Middle frontal gyrus (tissue), 1 donor: ENCODE measurements around the gene MAGED2.
"Not testable (repeated sequence)": the region's sequence is repeated elsewhere in the genome, so short reads cannot be mapped to it uniquely, and the experiment has no call there.

ENCODE experiments used
- DNase-seq: peaks from one replicate; pipeline ENCODE4 v3.0.0-alpha.2; 2015; ENCODE audit warnings: low spot score; ENCODE audit errors: extremely low spot score

The MAGED2 gene

DNA sequence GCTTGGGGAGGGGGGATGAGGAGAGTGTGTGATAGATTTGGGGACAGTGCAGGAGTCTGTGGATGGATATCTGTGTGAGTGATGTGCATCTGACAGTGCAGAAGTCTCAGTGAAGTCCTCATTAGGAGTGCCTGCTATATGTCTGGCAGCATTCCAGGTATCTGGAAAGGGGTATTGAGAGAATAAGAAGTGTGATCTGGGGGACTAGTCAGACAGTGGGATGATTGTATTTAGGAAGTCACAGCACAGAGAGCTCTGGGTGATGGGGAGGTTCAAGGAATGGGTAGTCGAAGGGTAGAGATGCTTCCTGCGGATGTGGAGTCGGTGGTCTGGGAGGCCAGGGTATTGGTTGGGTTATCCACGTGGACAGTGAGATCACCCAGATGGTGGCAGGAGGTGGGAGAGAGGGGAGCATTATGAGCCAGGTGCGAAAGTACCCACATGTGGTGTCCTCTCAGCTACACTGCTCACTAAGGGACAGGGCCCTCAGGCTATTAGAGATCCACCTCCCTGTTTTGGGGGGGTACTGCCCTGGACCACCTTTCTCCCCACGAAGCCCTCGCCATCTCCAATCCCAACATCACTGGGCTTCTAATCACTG is 9.8 kb downstream of the MAGED2 start:
- no peak for DNase-seq

DNA sequence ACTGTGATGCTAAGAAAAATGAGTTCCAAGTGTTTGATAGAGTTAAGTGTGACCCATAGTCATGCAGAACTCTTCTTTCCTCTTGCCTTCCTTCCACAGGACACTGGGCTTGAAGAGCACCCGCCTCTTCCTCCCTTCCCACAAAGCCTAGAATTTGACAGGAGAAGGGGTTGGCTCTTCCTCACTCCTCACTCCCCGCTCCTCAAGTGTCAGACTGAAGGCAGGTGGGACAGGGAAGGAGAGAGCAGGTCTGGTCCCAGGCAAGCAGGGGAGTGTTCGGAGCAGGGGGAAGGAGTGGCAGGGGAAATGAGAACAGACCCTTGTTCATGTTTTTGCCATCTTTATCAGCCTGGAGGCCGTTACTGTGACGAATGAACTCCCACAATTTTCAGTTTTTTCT is 10.7 kb downstream of the MAGED2 start:
- DNase-seq: no peak

DNA sequence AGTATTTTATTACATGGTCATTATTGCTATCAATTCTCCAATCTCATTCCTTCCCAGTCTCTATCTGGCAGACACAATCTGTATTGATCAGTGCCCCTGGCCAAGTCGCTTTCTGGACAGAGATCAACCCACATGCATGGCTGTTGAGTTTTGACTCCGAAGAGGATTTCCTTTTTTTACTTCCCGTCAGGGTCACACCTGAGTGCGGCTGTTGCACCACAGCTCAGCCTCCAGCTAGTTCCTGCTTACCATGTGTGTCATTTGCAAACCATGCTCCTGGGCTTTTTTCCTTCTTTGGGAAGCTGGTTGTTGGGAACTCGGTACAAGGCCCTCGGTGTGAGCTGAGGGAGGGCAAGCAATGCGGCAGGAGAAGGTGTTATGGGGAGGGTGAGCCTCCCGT is 11.7 kb downstream of the MAGED2 start:
- DNase-seq: no peak

DNA sequence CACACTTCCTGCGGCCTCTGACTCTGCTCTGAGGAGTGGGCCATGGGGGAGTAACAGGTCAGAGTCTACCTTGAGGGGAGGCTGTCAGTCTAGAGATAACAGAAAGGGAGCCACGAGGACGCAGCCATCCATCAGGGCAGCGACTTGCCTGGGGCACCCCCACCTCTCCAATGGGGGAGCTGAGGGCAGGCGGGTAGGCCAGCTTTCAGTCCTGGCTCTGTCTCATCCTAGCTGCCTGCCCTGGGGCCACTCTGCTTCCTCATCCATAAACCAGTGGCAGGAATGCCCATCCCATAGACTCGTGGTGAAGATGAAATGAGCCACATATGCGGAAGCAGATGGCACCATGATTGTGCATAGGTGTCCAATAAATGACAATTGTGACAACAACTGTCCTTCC is 13.2 kb downstream of the MAGED2 start:
- DNase-seq: no peak

DNA sequence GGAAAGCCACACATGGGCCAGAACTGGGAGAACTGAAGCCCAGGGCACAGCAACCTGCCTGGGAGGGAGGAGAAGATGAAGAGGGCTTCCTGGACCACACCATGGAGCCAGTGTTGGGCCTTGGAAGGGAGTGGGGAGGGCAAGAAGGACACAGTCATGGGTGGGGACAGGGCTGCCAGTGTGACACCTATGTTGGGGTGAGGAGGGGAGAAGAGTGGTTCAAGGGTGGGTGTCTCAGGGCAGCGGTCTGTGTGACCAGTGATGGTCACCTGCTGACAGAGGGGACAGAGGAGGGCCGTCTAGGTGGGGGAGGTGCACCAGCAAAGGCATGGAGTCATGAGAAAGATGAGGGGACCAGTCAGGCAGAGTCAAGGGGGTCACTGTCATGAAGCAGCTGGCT is 13.8 kb downstream of the MAGED2 start:
- no peak for DNase-seq

DNA sequence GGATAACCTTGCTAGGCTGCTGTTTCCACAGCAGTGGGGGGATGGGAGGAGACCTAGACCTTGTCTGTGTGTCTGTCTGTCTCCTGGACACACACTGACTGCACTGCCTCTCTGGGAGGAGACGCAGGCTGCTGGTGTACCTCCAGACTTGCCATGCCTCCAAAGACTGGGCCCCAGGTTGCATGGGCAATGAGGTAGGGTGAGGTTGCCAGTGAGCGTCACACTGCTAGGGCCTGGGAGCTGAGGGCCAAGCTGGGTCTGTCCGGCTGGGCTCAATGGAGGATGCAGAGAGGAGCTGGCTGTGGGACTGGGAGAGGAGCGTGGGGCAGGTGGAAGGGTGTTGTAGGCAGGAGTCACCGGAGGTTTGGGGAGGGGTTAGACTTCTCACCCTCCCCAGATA is 16.6 kb downstream of the MAGED2 start:
- no peak for DNase-seq

DNA sequence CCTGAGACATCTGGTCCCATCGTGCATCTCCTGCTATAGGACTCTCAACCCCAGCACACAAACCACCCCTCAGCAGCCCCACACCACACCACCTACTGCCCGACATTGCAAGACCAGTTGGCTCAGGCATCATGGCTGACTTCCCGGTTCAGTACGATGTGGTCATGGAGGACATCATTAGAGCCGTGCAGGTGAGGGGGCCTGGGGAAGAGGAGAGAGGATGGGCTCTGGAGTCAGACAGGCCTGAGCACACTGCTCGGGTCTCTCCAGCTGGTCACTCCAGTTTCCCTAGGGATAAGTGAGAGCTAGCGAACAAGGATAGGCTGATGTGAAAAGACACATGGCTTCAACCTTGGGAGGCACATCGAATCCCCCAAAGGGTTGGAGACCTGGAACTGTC is 17.2 kb downstream of the MAGED2 start:
- DNase-seq: no peak

DNA sequence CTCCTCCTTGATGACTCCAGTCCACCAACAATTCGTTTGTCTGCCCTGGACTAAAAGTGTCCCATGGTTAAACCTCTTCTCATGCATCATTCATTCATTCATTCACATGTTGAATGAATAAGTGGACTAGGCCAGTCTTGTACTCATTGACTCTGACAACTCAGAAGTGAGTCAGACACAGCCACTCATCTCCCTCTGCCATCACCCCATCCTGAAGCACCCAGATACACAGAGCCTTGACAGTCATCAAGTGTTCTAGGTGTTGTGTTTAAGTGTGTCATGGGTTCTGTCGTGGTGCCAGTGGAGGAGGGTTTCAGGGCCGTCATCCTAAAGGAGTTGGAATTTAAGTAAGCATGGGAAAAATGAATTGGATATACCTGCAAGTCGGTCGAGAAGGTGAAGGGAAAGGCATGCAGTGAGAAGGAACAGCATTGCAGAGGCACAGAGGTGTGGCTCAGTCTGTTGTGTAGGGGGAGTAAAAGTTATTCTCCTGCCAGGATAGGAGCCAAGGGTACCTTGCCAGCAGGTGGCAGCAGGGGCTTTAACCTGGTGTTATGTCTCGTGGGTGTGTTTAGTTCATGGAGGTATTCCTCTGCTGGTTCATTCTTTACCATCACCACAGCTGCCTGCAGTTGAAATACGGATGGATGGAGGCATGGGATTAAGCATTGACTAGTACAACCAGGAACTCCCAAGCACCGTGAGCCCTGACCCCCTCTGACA is 18.3 kb downstream of the MAGED2 start:
- DNase-seq: no peak

DNA sequence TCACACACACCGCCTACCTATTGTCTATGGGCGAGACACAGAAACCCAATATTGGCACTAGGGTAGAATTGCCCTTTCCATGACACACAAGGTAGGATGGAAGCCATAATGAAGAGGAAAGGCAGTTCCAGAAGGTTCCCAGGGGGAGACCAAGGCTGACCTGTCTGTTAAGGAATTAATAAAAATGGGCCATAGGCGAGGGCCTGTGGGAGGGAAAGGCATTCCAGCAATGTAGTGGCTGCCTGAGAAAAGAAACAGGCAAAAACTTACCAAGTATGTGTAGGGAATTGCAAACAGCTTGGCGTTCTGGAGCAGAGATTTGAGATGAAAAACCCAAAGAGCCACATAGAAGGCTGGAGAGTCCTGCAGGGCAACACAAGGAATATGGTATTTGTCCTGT is 19.1 kb downstream of the MAGED2 start:
- no peak for DNase-seq

DNA sequence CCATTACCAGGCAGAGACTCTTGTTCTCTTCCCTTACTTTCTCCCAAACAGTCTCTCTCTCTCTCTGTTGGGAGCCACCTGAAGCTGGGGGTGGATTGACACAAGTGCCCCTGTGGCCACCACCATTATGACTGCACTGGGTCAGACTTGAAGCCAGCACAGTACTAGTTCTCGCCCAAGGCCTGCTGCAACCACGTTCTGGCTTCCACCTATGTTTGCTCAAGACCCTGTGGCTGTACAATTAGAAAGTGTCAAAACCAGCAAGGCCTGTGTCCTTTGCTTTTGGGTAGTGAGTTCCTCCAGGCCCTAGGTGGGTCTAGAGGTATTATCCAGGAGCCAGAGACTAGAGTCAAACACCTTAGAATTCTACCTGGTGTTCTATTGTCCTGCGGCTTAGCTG is 31.0 kb downstream of the MAGED2 start:
- no peak for DNase-seq

DNA sequence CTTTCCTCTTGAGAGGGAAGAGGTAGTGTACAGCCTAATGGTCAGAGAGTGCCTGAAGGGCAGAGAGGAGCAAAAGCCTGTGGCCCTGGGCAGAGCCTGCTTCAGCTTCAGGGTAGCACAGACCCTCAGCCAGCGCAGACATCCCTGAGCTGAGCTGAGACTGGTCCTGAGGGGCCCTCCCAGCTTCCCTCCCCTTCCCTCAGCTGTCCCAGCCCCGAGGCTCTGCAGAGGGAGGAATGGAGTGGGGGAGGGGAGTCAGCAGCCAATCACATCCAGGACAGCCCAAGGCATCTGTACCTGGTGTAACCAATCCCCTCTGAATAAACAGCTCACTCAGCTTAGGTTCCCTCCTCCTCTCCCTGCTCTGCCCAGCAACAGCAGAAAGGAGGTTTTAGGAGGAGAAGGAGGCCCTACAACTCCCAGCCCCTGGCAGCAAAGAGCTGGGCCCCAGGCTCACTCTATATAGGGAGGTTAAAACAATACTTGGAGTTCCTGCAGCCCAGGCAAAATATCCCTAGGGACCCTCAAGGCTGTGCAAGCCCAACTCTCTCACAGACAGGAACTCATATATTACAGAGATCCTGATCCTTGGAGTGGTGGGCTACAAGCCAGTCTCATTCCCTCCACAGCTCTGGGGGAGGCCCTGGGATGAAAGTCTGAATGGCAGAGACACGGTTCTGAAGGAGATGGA is 33.8 kb downstream of the MAGED2 start:
- not testable (repeated sequence) for DNase-seq

DNA sequence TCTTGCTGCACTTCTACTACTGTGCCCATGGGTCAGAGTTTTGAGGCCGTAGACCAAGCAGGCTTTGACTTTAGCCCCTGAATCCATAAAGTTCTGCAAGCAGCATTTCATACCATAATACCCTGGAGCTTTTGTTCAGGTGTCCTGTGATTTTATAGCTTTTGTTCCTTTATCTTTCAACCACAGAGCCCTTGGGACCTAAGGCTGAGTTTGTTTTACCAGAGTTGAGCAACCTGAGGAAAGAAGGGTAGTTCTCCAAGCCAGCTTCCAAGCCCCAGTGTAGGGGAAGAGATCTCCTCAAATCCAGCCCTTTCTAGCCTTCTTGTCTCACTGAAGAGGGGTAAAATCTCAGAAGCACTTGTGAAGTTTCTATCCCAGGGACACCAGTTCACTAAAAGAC is 35.1 kb downstream of the MAGED2 start:
- DNase-seq: no peak

DNA sequence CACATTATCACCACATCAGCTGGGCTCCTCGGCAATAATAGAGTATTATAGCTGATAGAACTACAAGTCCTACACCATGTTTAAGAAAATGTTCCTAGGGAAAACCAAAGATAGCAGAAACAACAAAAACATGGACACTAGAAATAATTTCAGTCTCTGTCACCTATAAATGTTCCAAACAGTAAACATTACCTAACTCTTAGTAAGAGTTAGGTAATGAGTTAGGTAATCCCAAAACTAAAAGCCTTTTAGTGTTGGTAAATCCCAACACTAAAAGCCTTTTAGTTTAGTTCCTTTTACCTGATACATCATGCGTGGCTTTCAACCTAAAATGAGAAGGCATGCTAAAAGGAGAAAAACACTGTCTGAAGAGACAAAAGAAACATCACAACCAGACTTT is 35.5 kb downstream of the MAGED2 start:
- no peak for DNase-seq

DNA sequence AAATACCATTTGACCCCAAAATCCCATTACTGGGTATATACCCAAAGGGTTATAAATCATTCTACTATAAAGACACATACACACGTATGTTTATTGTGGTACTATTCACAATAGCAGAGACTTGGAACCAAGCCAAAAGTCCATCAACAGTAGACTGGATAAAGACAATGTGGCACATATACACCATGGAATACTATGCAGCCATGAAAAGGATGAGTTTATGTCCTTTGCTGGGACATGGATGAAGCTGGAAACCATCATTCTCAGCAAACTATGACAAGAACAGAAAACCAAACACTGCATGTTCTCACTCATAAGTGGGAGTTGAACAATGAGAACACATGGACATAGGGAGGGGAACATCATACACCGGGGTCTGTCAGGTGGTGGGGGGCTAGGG is 40.2 kb downstream of the MAGED2 start:
- DNase-seq: not testable (repeated sequence)

DNA sequence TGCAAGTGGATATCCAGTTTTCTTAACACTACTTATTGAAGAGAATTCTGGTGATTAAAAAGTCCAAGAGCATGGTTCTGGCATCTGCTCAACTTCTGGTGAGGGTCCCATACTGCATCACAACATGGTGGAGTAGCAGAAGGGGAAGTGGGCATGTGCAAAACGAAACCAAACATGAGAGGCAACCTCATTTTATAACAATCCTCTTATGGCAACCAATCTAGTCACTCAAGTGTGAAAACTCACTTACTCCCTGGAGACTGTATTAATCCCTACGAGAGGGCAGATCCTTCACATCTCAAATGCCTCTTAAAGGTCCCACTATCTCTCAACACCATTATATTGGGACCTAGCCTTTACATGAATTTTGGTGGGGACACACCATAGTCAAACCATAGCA is 57.7 kb downstream of the MAGED2 start:
- DNase-seq: no peak
